NCI-H2029 treated with DMSO at 0.1 percent for 48 hours (cell line): ENCODE results near the gene RADIL.

ENCODE experiments used
- DNase-seq: peaks from one replicate; lab custom pipeline; 2025; lab: John Stamatoyannopoulos, UW

The RADIL gene

DNA sequence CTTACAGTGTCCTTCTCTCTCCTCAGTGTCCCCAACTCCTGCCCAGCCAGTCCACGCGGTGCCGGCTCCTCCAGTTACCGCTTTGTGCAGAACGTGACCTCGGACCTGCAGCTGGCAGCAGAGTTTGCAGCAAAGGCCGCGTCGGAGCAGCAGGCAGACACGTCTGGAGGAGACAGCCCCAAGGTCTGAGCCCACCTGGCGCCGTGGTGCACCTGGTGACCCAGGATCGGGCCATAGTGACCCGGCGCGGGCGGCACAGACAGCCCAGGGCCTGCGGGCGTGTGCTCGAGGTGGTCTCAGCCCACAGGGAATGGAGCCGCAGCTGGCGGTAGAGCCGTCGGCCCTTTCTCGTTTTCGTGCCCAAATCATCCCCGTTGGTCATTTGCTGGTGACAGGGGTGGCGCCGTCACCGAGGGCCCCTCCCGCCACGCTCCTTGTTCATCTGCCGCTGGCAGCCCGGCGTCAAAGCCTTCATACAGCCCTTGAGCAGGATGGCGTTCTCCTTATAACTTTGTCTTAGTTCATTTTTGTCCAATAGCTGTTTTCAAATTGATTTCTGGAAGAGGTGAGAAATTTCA, 129.0 kb downstream of the RADIL start:
- no peak for DNase-seq

DNA sequence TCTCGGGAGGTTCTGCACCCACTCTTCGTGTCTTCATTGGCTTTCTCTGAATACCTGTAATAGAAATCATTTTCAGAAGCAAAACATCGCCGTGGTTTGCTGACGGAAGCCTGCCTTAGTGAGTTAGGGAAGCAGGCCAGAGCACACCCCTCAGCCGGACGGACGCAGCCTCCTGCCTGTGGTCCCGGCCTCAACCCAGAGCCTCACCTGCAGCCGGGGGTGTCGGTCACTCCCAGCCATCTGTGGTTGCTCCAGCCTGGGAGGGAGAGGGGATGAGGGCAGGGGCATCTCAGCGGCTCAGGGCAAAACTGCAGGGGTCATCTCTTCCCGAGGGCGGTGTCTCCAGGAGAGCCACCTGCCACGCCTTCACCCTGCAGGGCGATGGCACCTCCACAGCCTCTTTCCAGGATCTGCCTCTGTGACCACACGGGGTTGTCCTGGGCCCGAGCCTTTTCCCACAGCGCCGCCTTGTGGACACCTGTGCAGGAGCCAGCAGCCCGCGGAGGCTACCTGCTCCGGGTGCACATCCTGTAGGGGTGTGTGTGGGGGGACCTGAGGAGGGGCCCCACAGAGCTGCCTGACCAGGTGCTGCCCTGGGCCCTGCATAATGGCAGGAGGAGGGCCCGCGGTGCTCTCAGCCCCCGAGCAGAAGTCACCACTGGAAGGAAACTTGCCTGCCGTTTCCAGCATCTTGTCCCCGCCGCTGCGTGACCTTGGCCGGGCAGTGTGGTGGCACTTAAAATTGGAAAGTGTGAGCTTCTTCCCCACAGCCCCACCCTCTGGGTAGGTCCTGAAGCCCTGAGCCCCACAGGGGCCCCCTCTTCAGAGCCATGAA, 129.7 kb downstream of the RADIL start:
- DNase-seq: peak; percentile 2

DNA sequence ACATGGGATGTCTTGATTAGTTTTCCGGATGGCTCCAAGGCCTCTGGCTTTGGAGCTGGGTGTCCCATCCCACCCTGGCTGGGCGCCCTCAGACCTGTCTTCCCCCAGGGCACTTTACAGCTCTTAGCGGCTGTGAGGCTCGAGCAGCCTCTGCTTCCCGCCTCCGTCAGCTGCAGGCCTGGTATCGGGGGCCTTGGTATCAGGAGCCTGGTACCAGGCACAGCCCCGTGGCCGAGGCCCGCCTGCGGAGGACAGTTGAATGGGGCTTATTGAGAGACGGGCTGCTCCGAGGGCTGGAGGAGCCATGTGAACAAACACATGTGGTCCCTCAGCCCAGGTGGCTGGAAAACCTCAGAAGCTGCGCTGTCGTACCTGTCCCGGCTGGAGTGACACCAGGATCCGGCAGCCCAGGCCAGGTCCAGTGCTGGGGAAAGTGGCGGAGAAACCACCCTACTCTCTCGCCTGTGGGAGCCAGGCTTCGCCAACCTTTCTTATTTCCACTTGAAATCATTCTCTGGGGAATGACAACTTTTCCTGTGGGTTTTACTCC, 132.0 kb downstream of the RADIL start:
- DNase-seq: no peak

DNA sequence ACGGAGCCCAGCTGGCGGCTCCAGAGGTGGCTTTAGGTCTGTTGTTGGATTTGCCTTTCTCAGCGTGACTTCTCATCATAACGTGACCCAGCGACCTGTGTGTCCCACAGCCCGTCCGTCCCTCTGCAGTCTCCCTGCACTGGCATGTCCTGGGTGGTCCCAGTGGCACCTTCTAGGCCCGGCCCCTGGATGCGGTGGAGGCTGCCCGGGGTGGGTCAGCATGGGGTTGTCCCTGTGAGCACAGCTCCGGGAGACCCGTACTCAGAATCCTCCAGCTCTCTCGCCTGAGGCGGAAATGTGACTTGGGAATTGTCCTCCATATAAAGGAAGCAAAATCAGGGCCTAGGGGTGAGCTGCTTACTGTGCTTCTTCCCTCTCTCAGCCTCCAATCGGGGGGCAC, 133.7 kb downstream of the RADIL start:
- no peak for DNase-seq

DNA sequence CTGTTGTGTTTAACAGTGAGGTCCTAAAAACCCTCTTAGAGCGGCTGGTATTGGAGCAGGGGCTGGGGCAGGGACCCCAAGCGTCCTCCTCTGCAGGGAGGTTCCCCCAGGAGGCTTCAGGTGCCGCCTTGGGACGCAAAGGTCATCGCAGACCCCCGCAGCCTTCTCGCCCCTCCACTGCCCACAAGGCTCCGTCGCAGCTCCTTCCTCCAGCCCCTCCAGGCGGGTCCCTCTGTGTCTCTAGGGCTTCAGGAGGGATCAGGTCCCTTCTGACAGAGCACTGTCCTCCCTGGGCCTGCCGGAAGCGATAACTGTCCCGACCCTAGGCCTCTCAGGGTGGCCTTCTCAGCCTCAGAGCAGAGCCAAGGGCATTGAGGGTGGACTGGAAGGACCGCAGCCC, 134.2 kb downstream of the RADIL start:
- no peak for DNase-seq
